Prostate gland (tissue), 2 donors: ENCODE results near the gene LRFN4.

Experiments used
- CTCF ChIP-seq, 4 experiments: fragments of 200-600 bp in 2 of 4; fragments of 450-650 bp in 2 of 4; sonication (generic) in 2 of 4; IDR thresholded peaks; 1 replicate in 3 of 4; 2 replicates in 1 of 4; pipeline ENCODE4 v1.5.1; 2016 to 2019; ENCODE audit warnings: antibody characterized with exemption in 4 of 4, mild to moderate bottlenecking in 2 of 4, moderate library complexity in 2 of 4
- POLR2A ChIP-seq: fragments of 450-650 bp; IDR thresholded peaks from one replicate; pipeline ENCODE4 v1.6.1; 2016; ENCODE audit warnings: antibody characterized with exemption, mild to moderate bottlenecking
- POLR2AphosphoS5 ChIP-seq: sonication (generic); formaldehyde crosslinking; IDR thresholded peaks from one replicate; pipeline ENCODE4 v1.6.1; 2017; ENCODE audit warnings: antibody characterized with exemption

- no peak for TF ChIP-seq CTCF (IDR thresholded peaks at IDR 0.05)
- peak; percentile 55 for TF ChIP-seq POLR2AphosphoS5
- no peak for TF ChIP-seq POLR2A
These were observed 35.2 kb downstream of the LRFN4 start for GRCh38 chr11:66891851-66892660.
